GM12878 (cell line): ENCODE results near the gene TMEM253. TPM values are rescaled to one million over a fixed set of nuclear protein-coding genes. Genes with fewer than 3 reads are reported as not detected.

Experiments used
- ATAC-seq: fragments of 200-7000 bp; cut with Tn5 transposase; 3 replicates; pipeline ENCODE4 v1.9.1; 2020; ENCODE audit warnings: mild to moderate bottlenecking, moderate library complexity
- BruUV-seq: library from RNA; stranded (reverse); fragments of 400-500 nt; replicated peaks from 2 replicates; lab custom pipeline; 2021; lab: Mats Ljungman, UMichigan
- CTCF ChIA-PET: fragments of 300-600 bp; sonication (Branson Sonifier 250); formaldehyde crosslinking; extraction: SDS; loops from one replicate; lab custom pipeline; 2021; ENCODE audit warnings: inconsistent platforms; lab: Yijun Ruan, JAX
- POLR2A ChIA-PET: fragments of 350-600 bp; formaldehyde crosslinking; extraction: SDS; loops from one replicate; lab custom pipeline; 2021; ENCODE audit warnings: inconsistent platforms; lab: Charles Lee
- RAD21 ChIA-PET: fragments of 300-600 bp; sonication (Branson Sonifier 250); formaldehyde crosslinking; loops from one replicate; lab custom pipeline; 2023; ENCODE audit warnings: antibody characterized with exemption; ENCODE audit not compliant: unreplicated experiment; lab: Charles Lee
- SMC1A ChIA-PET: fragments of 300-600 bp; sonication (Branson Sonifier 250); formaldehyde crosslinking; loops from one replicate; lab custom pipeline; 2023; ENCODE audit not compliant: unreplicated experiment, uncharacterized antibody; lab: Charles Lee
- DNase-seq: peaks from one replicate; pipeline ENCODE4 v3.0.0-alpha.2; 2011; ENCODE audit warnings: low read depth, low spot score
- FAIRE-seq: peaks from 3 replicates; lab custom pipeline; 2011; peaks lifted over from hg19 to GRCh38; lab: Jason Lieb, UNC
- H2AFZ ChIP-seq: 2 replicates; pipeline ENCODE4 v1.6.0; 2011; ENCODE audit warnings: low read depth, low read length, control low read depth; ENCODE audit not compliant: control insufficient read depth
- H3K27ac ChIP-seq: 2 replicates; pipeline ENCODE4 v1.5.1; 2011; ENCODE audit warnings: control low read depth; ENCODE audit not compliant: control insufficient read depth, insufficient read depth
- H3K27me3 ChIP-seq, 2 experiments: replicated peaks in 1 of 2; 2 replicates each; pipeline versions ENCODE4 v1.6.0 to v1.6.1; 2011; ENCODE audit warnings: low read length in 1 of 2; ENCODE audit not compliant: control insufficient read depth in 2 of 2, insufficient read depth in 2 of 2
- H3K36me3 ChIP-seq, 2 experiments: 2 replicates each; pipeline ENCODE4 v1.5.1; 2011; ENCODE audit warnings: low read length in 1 of 2; ENCODE audit not compliant: control insufficient read depth in 2 of 2, insufficient read depth in 2 of 2
- H3K4me1 ChIP-seq: 2 replicates; pipeline ENCODE4 v1.6.1; 2011; ENCODE audit warnings: mild to moderate bottlenecking, low read length, moderate library complexity, mixed read lengths; ENCODE audit not compliant: control insufficient read depth, insufficient read depth
- H3K4me2 ChIP-seq: 2 replicates; pipeline ENCODE4 v1.6.0; 2011; ENCODE audit warnings: control low read depth; ENCODE audit not compliant: control insufficient read depth, insufficient read depth
- H3K4me3 ChIP-seq: fragments of 200-600 bp; sonication (generic); 2 replicates; pipeline ENCODE4 v1.5.1; 2016
- H3K79me2 ChIP-seq: 2 replicates; pipeline ENCODE4 v1.6.0; 2011; ENCODE audit warnings: low read length; ENCODE audit not compliant: control insufficient read depth, insufficient read depth
- H3K9ac ChIP-seq: 2 replicates; pipeline ENCODE4 v1.8.0; 2011; ENCODE audit warnings: low read length, control low read depth, mixed read lengths; ENCODE audit not compliant: control insufficient read depth, insufficient read depth
- H3K9me3 ChIP-seq: replicated peaks from 3 replicates; pipeline ENCODE4 v1.5.1; 2011; ENCODE audit warnings: mild to moderate bottlenecking, low read length; ENCODE audit not compliant: control insufficient read depth, insufficient read depth
- H4K20me1 ChIP-seq: 2 replicates; pipeline ENCODE4 v1.6.0; 2011; ENCODE audit not compliant: control insufficient read depth, insufficient read depth
- CHD4 ChIP-seq: fragments of 200-600 bp; sonication (generic); IDR thresholded peaks from 2 replicates; pipeline ENCODE4 v1.6.1; 2016; ENCODE audit warnings: mild to moderate bottlenecking
- E2F4 ChIP-seq: IDR thresholded peaks from 2 replicates; pipeline ENCODE4 v1.6.1; 2012; ENCODE audit warnings: low read depth, low read length, improper control_type of control experiment
- FOS ChIP-seq: IDR thresholded peaks from 3 replicates; pipeline ENCODE4 v1.6.1; 2011; ENCODE audit warnings: borderline replicate concordance; ENCODE audit not compliant: insufficient read length; ENCODE audit errors: extremely low read depth
- KLF5 ChIP-seq: fragments of 450-650 bp; IDR thresholded peaks from 2 replicates; pipeline ENCODE4 v1.6.1; 2014; ENCODE audit warnings: mild to moderate bottlenecking; ENCODE audit not compliant: partially characterized antibody
- MTA2 ChIP-seq: fragments of 450-650 bp; IDR thresholded peaks from 2 replicates; pipeline ENCODE4 v1.6.1; 2016; ENCODE audit warnings: low read depth, mild to moderate bottlenecking, moderate library complexity
- SMARCA5 ChIP-seq: fragments of 450-650 bp; IDR thresholded peaks from 2 replicates; pipeline ENCODE4 v1.6.1; 2017; ENCODE audit warnings: mild to moderate bottlenecking
- TAF1 ChIP-seq: IDR thresholded peaks from 2 replicates; pipeline ENCODE4 v1.6.1; 2011; ENCODE audit warnings: mild to moderate bottlenecking, low read depth, low read length, borderline replicate concordance
- TARDBP ChIP-seq: IDR thresholded peaks from 2 replicates; pipeline ENCODE4 v1.6.1; 2016; ENCODE audit warnings: borderline replicate concordance
- TCF7 ChIP-seq: IDR thresholded peaks from 2 replicates; pipeline ENCODE4 v1.6.1; 2014; ENCODE audit warnings: antibody characterized with exemption, borderline replicate concordance
- ZBTB40 ChIP-seq: fragments of 450-650 bp; IDR thresholded peaks from 2 replicates; pipeline ENCODE4 v1.6.1; 2016; ENCODE audit warnings: mild to moderate bottlenecking, moderate library complexity, borderline replicate concordance
- ZSCAN29 ChIP-seq: fragments of 450-650 bp; IDR thresholded peaks from 2 replicates; pipeline ENCODE4 v1.6.1; 2017; ENCODE audit warnings: mild to moderate bottlenecking, moderate library complexity
- ZZZ3 ChIP-seq: IDR thresholded peaks from 2 replicates; pipeline ENCODE4 v1.6.1; 2011; ENCODE audit warnings: low read depth; ENCODE audit not compliant: control insufficient read depth, insufficient read length
- WGBS: methylation state at CpG from one replicate; pipeline ENCODE4 v1.1.6; 2016; ENCODE audit warnings: low lambda C conversion rate; ENCODE audit not compliant: insufficient replicate concordance, insufficient coverage; ENCODE audit errors: missing lambda C conversion rate; 5-methylcytosine and 5-hydroxymethylcytosine counted together
- in situ Hi-C: fragments of 300-500 bp; cut with MboI; formaldehyde crosslinking; loops from 9 replicates; pipeline ENCODE4 v1.14.3; 2018; ENCODE audit warnings: mixed read lengths
- intact Hi-C: fragments of 100-400 bp; cut with micrococcal nuclease; formaldehyde crosslinking; loops from one replicate; pipeline ENCODE4 v1.14.2; 2022; ENCODE audit not compliant: unreplicated experiment
- polyA plus RNA-seq, 11 experiments: library from polyadenylated mRNA; depleted of rRNA in 4 of 11; unstranded in 6 of 11; stranded (reverse) in 5 of 11; fragments of >200 nt; fragmentation: Nextera tagmentation in 4 of 11; fragmentation: Illumina TruSeq in 1 of 11; extraction: Ambion mirVana in 4 of 11; extraction: Trizol in 1 of 11; gene quantifications; 1 replicate in 1 of 11; 2 replicates in 10 of 11; pipeline versions ENCODE4 v1.2.1 to v1.2.3, GENCODE V29; 2011 to 2016; ENCODE audit warnings: inconsistent platforms in 2 of 11, missing spikeins in 2 of 11, low read depth in 1 of 11
- total RNA-seq, 4 experiments: library from RNA; depleted of rRNA in 3 of 4; stranded (reverse); fragments of >200 nt in 3 of 4; fragmentation: Illumina TruSeq in 1 of 4; extraction: Trizol in 1 of 4; gene quantifications; 2 replicates each; pipeline versions ENCODE4 v1.2.1 to v1.2.3, GENCODE V29; 2013 to 2021

Gene TMEM253
- total and polyA plus RNA-seq, 10 of the 15 experiments (the other 5 are each of a cell fraction or from before 2014, with no cell fraction given), result 0.11 to 0.48 TPM; not detected in 8

GRCh38 chr14:21078726-21079125 is 22.1 kb upstream of the TMEM253 start:
- CTCF ChIA-PET, result interaction anchor here (1.3 to 1.9 kb wide), 2 partner anchors 7 to 26 kb away, joined by 6 to 9 read pairs; no protein-coding TSS in a partner anchor
- H3K36me3 ChIP-seq, result no peaks in the 10 kb centered on the region
- intact Hi-C loops, result no loop called here
- RAD21 ChIA-PET, result no interaction called here
- no peak for FAIRE-seq
- SMC1A ChIA-PET, result no interaction called here
- no peak overlapping the region for H3K4me2 ChIP-seq
- H2AFZ ChIP-seq, result no peak overlapping the region
- TF ChIP-seq CHD4 (no peak), MTA2 (no peak), ZBTB40 (no peak), TAF1 (no peak), TARDBP (no peak), ZZZ3 (no peak), E2F4 (no peak), SMARCA5 (no peak), KLF5 (no peak), TCF7 (no peak), ZSCAN29 (no peak), FOS (no peak)
- no peak overlapping the region for H3K27ac ChIP-seq
- H3K4me3 ChIP-seq, result no peak overlapping the region
- no peaks in the 10 kb centered on the region for H3K9me3 ChIP-seq
- WGBS, result 13% methylated on average over 10 of the region's 10 CpGs
- no peak for ATAC-seq
- H3K9ac ChIP-seq, result no peak overlapping the region
- no peaks in the 10 kb centered on the region for H3K79me2 ChIP-seq
- POLR2A ChIA-PET, result no interaction called here
- no TSS peak for BruUV-seq
- H3K27me3 ChIP-seq, result peaks cover 0 to 3% of the 10 kb centered on the region in 2 experiments; a peak in 1 of 4 replicates
- DNase-seq, result no peak
- H3K4me1 ChIP-seq, result no peaks in the 10 kb centered on the region
- in situ Hi-C loops, result no loop called here
- H4K20me1 ChIP-seq, result no peaks in the 10 kb centered on the region
